Measurements from ENCODE around the gene INTU.

INTU gene

DNA sequence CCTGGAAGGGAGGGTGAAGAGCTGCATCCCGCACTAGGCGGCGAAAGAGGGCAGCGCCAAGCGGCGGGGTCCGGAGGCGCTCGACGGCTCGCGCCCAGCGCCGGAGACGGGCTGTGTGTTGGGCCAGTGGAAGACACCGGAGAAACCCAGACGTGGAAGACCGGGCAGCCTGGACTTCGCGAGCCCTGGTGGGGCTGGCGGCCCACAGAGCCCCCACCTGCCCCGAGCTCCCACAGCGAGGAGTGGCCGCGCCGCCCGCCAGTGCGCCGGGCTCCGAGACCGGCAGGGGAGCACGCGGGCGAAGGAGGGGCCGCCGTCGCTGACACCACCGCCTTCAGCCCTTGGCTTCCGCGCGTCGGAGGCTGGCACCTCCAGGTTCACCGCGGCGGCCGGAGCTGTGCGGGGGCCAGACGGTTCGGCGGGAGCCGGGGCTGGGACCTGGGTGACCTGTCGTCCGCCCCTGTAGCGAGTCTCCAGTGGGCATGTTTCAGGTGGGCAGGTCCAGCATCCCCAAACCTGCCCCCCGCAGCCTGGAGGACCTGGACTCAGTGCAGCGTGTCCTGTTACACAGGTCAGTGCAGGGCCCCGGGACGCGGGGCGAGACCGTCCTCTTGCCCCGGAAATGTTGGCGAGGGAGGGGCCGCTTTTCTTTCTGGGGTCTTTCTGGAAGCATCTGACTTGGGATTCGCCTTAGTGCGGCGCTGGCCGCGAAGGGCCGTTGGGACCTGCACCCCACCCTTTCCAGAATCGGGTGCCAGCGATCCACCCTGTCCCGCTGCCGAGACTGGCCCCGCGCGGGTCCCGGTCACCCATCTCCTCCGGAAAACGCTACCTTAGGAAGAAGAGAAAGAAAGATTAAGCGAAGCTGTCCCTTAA, 9.6 kb upstream of the INTU start:
- TF ChIP-seq CTCF (conservative IDR thresholded peaks at IDR 0.05; ENCODE audit: low read depth): peak; percentile 56
- CTCF ChIA-PET: interaction anchor here (0.6 to 1.0 kb wide), 7 partner anchors 9 to 1784 kb away, joined by 3 to 12 read pairs (median 3); no protein-coding TSS in a partner anchor

DNA sequence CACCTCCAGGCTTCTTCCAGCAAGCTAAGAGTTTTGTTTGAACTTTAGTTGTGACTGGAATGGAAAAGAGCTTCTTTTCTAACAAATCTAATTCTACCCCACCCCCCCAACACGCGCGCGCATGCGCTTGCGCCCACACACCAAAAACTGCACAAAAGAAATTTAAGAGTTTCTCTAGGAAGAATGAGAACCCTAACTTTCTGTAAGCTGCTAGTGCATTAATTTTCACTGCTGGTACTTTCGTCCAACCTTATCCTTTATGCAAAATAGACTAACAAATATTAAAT, 9.0 kb upstream of the INTU start:
- POLR2A ChIA-PET (ENCODE audit: low non-redundant PET): no interaction called here
- CTCF ChIA-PET: interaction anchor here (0.7 to 0.9 kb wide), 2 partner anchors 44 to 109 kb away, joined by 3 to 5 read pairs; no protein-coding TSS in a partner anchor
- TF ChIP-seq CTCF (conservative IDR thresholded peaks at IDR 0.05; ENCODE audit: low read depth): no peak
- DNase-seq (ENCODE audit: low spot score): peak; percentile 47
- peak overlapping the region; percentile 70 for H3K27ac ChIP-seq

More for the DNA sequence above, 9.6 kb upstream of the INTU start:
- peak; percentile 47 for DNase-seq (ENCODE audit: low spot score)
- POLR2A ChIA-PET (ENCODE audit: low non-redundant PET): interaction anchor here (0.6 kb wide), 1 partner anchor 24 kb away, joined by 4 read pairs; no protein-coding TSS in a partner anchor
- H3K27ac ChIP-seq: peak overlapping the region; percentile 70

DNA sequence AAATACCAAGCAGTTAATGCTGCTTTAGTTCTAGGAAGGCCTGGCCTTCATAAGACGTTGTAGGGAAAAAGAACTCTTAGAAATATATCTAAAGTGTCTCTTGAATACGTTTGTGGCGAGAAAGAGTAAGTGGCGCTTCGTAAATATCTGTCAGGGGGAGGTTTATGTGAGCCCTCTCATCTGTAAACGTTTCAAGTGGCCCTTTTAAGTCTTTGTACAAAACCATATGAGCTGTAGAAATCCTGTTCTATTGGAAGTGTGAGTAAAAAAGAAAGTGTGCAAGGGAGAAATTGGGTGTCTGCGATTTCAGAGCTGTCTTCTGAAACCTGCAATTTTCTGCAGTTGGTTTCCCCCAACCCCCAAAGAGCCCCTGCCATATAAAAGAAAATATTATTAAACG, 8.6 kb upstream of the INTU start:
- ChIA-PET CTCF (interaction anchor here (0.9 kb wide), 1 partner anchor 108 kb away, joined by 5 read pairs; no protein-coding TSS in a partner anchor), POLR2A (ENCODE audit: low non-redundant PET) (no interaction called here)
- H3K27ac ChIP-seq: no peak overlapping the region
- no peak for DNase-seq (ENCODE audit: low spot score)
- no peak for TF ChIP-seq CTCF (conservative IDR thresholded peaks at IDR 0.05; ENCODE audit: low read depth)

DNA sequence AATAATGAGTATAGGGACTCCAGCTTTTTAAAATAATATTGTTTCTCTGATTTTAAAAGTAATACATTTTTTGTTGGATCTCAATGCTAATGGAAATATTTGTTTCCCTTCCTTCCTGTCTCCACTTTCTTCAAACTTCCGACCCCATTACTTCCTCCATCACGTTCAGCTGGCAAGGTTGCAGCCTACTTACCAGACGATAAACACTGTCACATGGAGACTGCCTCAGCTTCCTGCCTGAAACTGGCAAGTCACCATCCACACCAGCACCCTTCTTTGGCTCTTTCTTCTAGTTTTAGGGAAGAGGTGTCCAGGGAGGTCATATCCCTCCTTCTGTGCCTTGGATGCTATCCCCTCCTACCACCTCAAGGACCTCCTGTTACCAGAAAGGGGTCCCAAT, 3.4 kb upstream of the INTU start:
- no peak overlapping the region for H3K27ac ChIP-seq
- CTCF ChIA-PET: no interaction called here
- no peak for DNase-seq (ENCODE audit: low spot score)
- TF ChIP-seq CTCF (conservative IDR thresholded peaks at IDR 0.05; ENCODE audit: low read depth): no peak
- POLR2A ChIA-PET (ENCODE audit: low non-redundant PET): no interaction called here

GRCh38 chr4:127630152-127630551, 2.6 kb upstream of the INTU start:
- TF ChIP-seq CTCF (conservative IDR thresholded peaks at IDR 0.05; ENCODE audit: low read depth): no peak
- H3K27ac ChIP-seq: no peak overlapping the region
- CTCF ChIA-PET: interaction anchor here (0.6 kb wide), 1 partner anchor 18 kb away, joined by 3 read pairs; no protein-coding TSS in a partner anchor
- POLR2A ChIA-PET (ENCODE audit: low non-redundant PET): no interaction called here
- no peak for DNase-seq (ENCODE audit: low spot score)

- no peak overlapping the region for H3K27ac ChIP-seq
- no peak for TF ChIP-seq CTCF (conservative IDR thresholded peaks at IDR 0.05; ENCODE audit: low read depth)
- peak; percentile 57 for DNase-seq (ENCODE audit: low spot score)
- ChIA-PET POLR2A (ENCODE audit: low non-redundant PET) (no interaction called here), CTCF (interaction anchor here (0.6 kb wide), 1 partner anchor 115 kb away, joined by 4 read pairs; no protein-coding TSS in a partner anchor)
These were observed 1.3 kb upstream of the INTU start for GRCh38 chr4:127631420-127631819.
